ENCODE measurements around the gene PRSS27. TPM values are rescaled to one million over a fixed set of nuclear protein-coding genes. Genes with fewer than 3 reads are reported as not detected.

Gene PRSS27
- total RNA-seq, 3 donors from 2014 or later, result 0.29 TPM; not detected in 2

DNA sequence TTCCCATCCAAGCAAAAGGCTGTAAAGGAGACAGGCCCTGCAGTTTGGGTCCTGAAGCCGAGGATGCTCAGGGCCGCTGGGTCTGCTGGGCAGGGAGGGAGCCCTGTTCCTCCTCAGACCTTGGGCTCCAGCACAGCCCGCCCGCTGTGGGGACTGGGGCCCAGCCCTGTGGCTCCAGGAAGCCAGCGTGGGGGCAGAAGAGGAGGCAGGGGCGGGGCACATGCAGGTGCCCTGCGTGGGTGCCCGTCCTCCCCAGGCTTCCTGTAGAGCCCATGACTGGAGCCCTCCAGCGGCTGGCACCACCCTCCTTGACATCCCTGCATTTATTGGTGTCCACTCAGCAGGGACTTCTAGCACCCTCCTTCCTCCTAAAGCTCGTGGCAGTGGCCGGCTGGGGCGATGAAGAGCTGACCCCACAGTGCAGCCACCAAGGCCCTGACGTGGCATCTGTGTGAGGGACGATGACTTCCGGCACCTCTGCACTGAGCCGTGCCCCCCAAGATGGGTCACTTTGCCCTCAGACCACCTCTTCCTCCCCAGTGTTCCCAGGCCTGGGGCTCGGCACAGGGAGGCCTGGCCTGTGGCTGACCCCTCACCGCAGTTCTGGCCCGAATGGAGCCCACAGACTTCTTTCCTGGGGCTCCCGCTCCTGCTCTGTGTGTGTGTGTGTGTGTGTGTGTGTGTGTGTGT, 9.9 kb downstream of the PRSS27 start:
- Histone ChIP-seq H3K27me3 (no peaks in the 10 kb centered on the region), H3K27ac (no peak overlapping the region), H3K4me3 (no peak overlapping the region), H3K9me3 (no peaks in the 10 kb centered on the region), H3K36me3 (peaks cover 8% of the 10 kb centered on the region), H3K4me1 (no peaks in the 10 kb centered on the region)
- intact Hi-C loops (cut with DNase I; ENCODE audit: low total_unique reads), result no loop called here
- DNase-seq (ENCODE audit: low spot score in 2 of 2), result no peak
- no peak for TF ChIP-seq CTCF (IDR thresholded peaks at IDR 0.05)
- no peak for TF ChIP-seq POLR2AphosphoS5 (IDR thresholded peaks at IDR 0.05)

GRCh38 chr16:2709588-2709984, 10.4 kb downstream of the PRSS27 start:
- H3K36me3 ChIP-seq, result peaks cover 8% of the 10 kb centered on the region
- TF ChIP-seq CTCF (IDR thresholded peaks at IDR 0.05) (no peak), POLR2AphosphoS5 (IDR thresholded peaks at IDR 0.05) (no peak), POLR2A (IDR thresholded peaks at IDR 0.05) (no peak)
- no peaks in the 10 kb centered on the region for H3K4me1 ChIP-seq
- intact Hi-C loops (cut with DNase I; ENCODE audit: low total_unique reads), result no loop called here
- H3K9me3 ChIP-seq, result no peaks in the 10 kb centered on the region
- DNase-seq (ENCODE audit: low spot score in 2 of 2), result no peak
- H3K27me3 ChIP-seq, result no peaks in the 10 kb centered on the region
- H3K4me3 ChIP-seq, result no peak overlapping the region
- H3K27ac ChIP-seq, result no peak overlapping the region

DNA sequence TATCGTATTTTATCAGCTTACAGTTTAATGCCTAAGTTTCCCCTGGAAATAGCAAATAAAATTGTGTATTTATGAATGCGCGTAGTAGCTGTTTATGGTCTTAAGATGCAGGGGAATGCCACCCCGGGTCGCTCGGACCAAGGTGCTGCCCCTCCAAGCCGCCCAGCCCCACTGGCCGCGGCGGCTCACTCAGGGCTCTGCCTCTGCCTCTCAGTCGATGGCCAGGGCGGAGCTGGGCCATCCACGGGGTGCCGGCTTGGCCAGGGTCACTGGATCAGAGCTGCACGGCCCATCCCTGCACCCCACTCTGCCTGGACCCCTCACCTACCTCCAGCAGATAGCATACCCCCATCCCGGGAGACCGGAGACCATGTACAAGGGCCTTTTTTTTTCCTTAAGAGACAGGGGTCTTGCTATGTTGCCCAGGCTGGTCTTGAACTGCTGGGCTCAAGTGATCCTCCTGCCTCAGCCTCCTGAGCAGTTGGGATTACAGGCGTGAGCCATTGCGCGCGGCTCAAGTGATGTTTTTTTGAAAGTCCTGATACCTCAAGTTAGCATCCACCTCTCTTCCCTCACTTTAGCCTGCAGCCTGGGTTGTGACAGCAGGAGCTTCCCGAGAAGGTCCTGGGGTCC, 11.0 kb downstream of the PRSS27 start:
- H3K4me3 ChIP-seq, result no peak overlapping the region
- no peak for TF ChIP-seq POLR2A (IDR thresholded peaks at IDR 0.05)
- H3K36me3 ChIP-seq, result peaks cover 8% of the 10 kb centered on the region
- intact Hi-C loops (cut with DNase I; ENCODE audit: low total_unique reads), result no loop called here
- no peak overlapping the region for H3K27ac ChIP-seq
- no peaks in the 10 kb centered on the region for H3K9me3 ChIP-seq
- no peak for DNase-seq (ENCODE audit: low spot score in 2 of 2)
- H3K27me3 ChIP-seq, result no peaks in the 10 kb centered on the region
- H3K4me1 ChIP-seq, result no peaks in the 10 kb centered on the region

DNA sequence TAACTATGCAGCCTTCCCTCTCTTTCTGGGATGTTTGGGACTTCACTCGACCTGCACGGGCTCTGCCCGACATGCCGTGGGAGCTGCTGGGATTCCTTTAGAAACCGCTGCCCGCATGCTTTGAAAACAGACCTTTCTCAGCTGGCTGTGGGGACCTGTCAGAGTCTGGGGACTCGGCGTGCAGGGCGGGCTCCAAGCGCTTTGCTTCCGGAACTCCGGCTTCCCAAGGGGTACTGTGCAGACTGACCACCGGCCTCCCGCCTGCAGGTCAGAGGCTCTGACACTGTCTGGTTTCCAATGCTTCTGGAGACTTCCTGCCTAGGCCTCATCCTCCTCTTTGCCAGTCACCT, 11.8 kb downstream of the PRSS27 start:
- Histone ChIP-seq H3K4me1 (peaks cover 0 to under 1% of the 10 kb centered on the region in 2 donors), H3K9me3 (no peaks in the 10 kb centered on the region), H3K27ac (no peak overlapping the region), H3K36me3 (peaks cover 8% of the 10 kb centered on the region), H3K4me3 (no peak overlapping the region), H3K27me3 (no peaks in the 10 kb centered on the region)
- TF ChIP-seq POLR2AphosphoS5 (IDR thresholded peaks at IDR 0.05), result no peak
- no peak for TF ChIP-seq POLR2A (IDR thresholded peaks at IDR 0.05)
- TF ChIP-seq CTCF (IDR thresholded peaks at IDR 0.05), result no peak
- no peak for DNase-seq (ENCODE audit: low spot score in 2 of 2)
- intact Hi-C loops (cut with DNase I; ENCODE audit: low total_unique reads), result no loop called here

DNA sequence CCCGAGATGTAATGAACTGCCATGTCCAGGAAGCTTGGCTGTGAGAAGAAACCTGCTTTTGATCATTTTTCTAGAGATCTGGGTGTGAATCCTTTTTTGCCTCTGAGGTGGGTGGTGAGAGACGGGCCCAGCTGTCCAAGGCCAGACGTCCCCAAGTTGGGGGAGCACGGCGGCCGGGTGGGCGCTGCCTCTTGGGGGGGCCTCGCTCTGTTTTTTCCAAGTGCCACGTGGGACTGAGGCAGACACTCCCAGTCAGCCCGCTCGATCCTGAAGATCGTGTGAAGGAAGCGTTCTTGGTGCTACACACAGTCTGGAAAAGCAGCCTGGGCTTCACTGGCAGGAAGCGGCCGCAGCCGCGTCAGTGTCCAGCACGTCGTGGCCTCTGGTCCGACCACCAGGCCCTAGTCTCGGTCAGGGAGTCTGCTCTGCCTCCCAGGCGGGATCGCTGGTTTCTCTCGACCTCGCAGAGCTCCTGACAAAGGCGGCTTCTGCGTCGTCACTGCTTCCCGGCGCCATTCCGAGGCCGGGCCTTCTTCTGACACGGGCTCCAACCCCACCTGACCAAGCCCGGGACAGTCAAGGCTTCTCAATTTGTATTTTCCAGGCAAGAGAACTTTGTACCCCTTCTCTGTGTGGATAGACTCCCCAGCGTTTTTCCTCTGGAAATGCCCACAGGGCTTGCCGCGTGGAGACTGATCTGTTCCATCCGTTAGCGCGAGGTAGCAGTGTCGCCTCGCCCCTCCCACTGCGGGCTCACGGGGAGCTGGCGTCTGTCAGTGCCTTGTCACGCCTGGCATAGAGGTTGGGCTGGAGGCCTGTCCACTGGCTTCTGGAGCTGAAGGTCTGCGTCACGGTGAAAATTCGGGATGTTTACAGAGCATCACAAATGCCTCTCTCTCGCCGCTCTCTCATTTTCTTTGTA, 12.4 kb downstream of the PRSS27 start:
- no peak for TF ChIP-seq CTCF (IDR thresholded peaks at IDR 0.05)
- TF ChIP-seq POLR2A (IDR thresholded peaks at IDR 0.05), result no peak
- no peak for TF ChIP-seq POLR2AphosphoS5 (IDR thresholded peaks at IDR 0.05)
- no peak for DNase-seq (ENCODE audit: low spot score in 2 of 2)
- no peak overlapping the region for H3K4me3 ChIP-seq
- intact Hi-C loops (cut with DNase I; ENCODE audit: low total_unique reads), result no loop called here
- no peak overlapping the region for H3K27ac ChIP-seq
- H3K27me3 ChIP-seq, result no peaks in the 10 kb centered on the region
- H3K36me3 ChIP-seq, result peaks cover 8% of the 10 kb centered on the region
- no peaks in the 10 kb centered on the region for H3K9me3 ChIP-seq
- H3K4me1 ChIP-seq, result peaks cover 0 to 7% of the 10 kb centered on the region in 2 donors
